Measurements from ENCODE around the gene CCL26.
A peak's percentile ranks its signal among the peaks of the same experiment; 100 is the strongest.
"Not testable (repeated sequence)": the region's sequence is repeated elsewhere in the genome, so short reads cannot be mapped to it uniquely, and the experiment has no call there.

The CCL26 gene

GRCh38 chr7:75738975-75739795 lies 32.8 kb downstream of the CCL26 start:
- DNase-seq (ENCODE audit: low read depth), result peak; percentile 96

GRCh38 chr7:75738604-75738974 lies 33.4 kb downstream of the CCL26 start, which contains the start of gene HIP1:
Gene HIP1 (minus strand): TSS chr7:75738941. CDS start chr7:75738920, 21 bp downstream.
- no peak for DNase-seq (ENCODE audit: low read depth)

GRCh38 chr7:75737856-75738603 lies 34.0 kb downstream of the CCL26 start:
- no peak for DNase-seq (ENCODE audit: low read depth)

GRCh38 chr7:75735581-75736350 lies 36.2 kb downstream of the CCL26 start:
- DNase-seq (ENCODE audit: low read depth), result no peak

- no peak for DNase-seq (ENCODE audit: low read depth)
These were observed 37.2 kb downstream of the CCL26 start for GRCh38 chr7:75734586-75735458.

GRCh38 chr7:75732764-75733630 lies 39.0 kb downstream of the CCL26 start:
- no peak for DNase-seq (ENCODE audit: low read depth)

GRCh38 chr7:75732016-75732521 lies 39.9 kb downstream of the CCL26 start:
- no peak for DNase-seq (ENCODE audit: low read depth)

GRCh38 chr7:75729851-75730274 lies 42.1 kb downstream of the CCL26 start:
- DNase-seq (ENCODE audit: low read depth), result no peak

- no peak for DNase-seq (ENCODE audit: low read depth)
These were observed 44.0 kb downstream of the CCL26 start for GRCh38 chr7:75727881-75728593.

GRCh38 chr7:75727351-75727750 lies 44.7 kb downstream of the CCL26 start:
- DNase-seq (ENCODE audit: low read depth), result not testable (repeated sequence)

- no peak for DNase-seq (ENCODE audit: low read depth)
These were observed 46.7 kb downstream of the CCL26 start for GRCh38 chr7:75725306-75725705.

- no peak for DNase-seq (ENCODE audit: low read depth)
These were observed 48.6 kb downstream of the CCL26 start for GRCh38 chr7:75723444-75723843.

- DNase-seq (ENCODE audit: low read depth), result no peak
These were observed 49.6 kb downstream of the CCL26 start for GRCh38 chr7:75722373-75722772.

GRCh38 chr7:75721922-75722321 lies 50.1 kb downstream of the CCL26 start:
- DNase-seq (ENCODE audit: low read depth), result not testable (repeated sequence)

GRCh38 chr7:75721426-75721825 lies 50.6 kb downstream of the CCL26 start:
- no peak for DNase-seq (ENCODE audit: low read depth)

- no peak for DNase-seq (ENCODE audit: low read depth)
These were observed 52.4 kb downstream of the CCL26 start for GRCh38 chr7:75719626-75720025.
